HEK293 (cell line): ENCODE data around the gene PZP.
"Not testable (repeated sequence)": the region's sequence is repeated elsewhere in the genome, so short reads cannot be mapped to it uniquely, and the experiment has no call there.

Source experiments
- CTCF ChIA-PET: fragments of 350-600 bp; formaldehyde crosslinking; extraction: SDS; loops from one replicate; lab custom pipeline; 2021; ENCODE audit warnings: antibody characterized with exemption; lab: Yijun Ruan, JAX
- POLR2A ChIA-PET: fragments of 300-600 bp; formaldehyde crosslinking; extraction: SDS; loops from one replicate; lab custom pipeline; 2020; ENCODE audit warnings: antibody characterized with exemption, inconsistent platforms; lab: Yijun Ruan, JAX
- H3K27ac ChIP-seq: fragments of 200-500 bp; sonication (Bioruptor generic); 2 replicates; pipeline ENCODE4 v1.5.1; 2014; ENCODE audit warnings: low read depth, low read length, control low read depth, inconsistent platforms; ENCODE audit errors: extremely low read depth
- H3K36me3 ChIP-seq, 2 experiments: fragments of 200-500 bp in 1 of 2; sonication (Bioruptor generic) in 1 of 2; 1 replicate in 1 of 2; 2 replicates in 1 of 2; pipeline ENCODE4 v1.5.1; 2014 to 2017; ENCODE audit warnings: inconsistent platforms in 2 of 2, low read length in 2 of 2; ENCODE audit not compliant: control insufficient read depth in 2 of 2, insufficient read depth in 1 of 2
- H3K4me1 ChIP-seq: fragments of 200-500 bp; sonication (Bioruptor generic); 2 replicates; pipeline ENCODE4 v1.5.1; 2014; ENCODE audit warnings: mild to moderate bottlenecking, low read length, inconsistent platforms; ENCODE audit not compliant: control insufficient read depth, insufficient read depth
- H3K4me3 ChIP-seq: 2 replicates; pipeline ENCODE4 v1.5.1; 2011; ENCODE audit warnings: low read depth, mild to moderate bottlenecking, control low read depth, low read length, moderate library complexity
- H3K9me3 ChIP-seq: fragments of 200-500 bp; sonication (Bioruptor generic); 2 replicates; pipeline ENCODE4 v1.5.1; 2014; ENCODE audit warnings: low read depth, low read length, inconsistent platforms; ENCODE audit not compliant: control insufficient read depth, insufficient read depth
- BCL11A ChIP-seq: fragments of 450-650 bp; formaldehyde crosslinking; IDR thresholded peaks from 2 replicates; pipeline ENCODE4 v1.5.1; 2016; ENCODE audit warnings: low read depth, missing biosample characterization, missing genetic modification characterization
- EGR2 ChIP-seq: fragments of 450-650 bp; formaldehyde crosslinking; IDR thresholded peaks from 2 replicates; pipeline ENCODE4 v1.5.1; 2016; ENCODE audit warnings: low read depth, missing biosample characterization, missing genetic modification characterization
- SP7 ChIP-seq: fragments of 450-650 bp; formaldehyde crosslinking; IDR thresholded peaks from 2 replicates; pipeline ENCODE4 v1.5.1; 2016; ENCODE audit warnings: missing biosample characterization, missing genetic modification characterization
- ZNF221 ChIP-seq: fragments of 450-650 bp; formaldehyde crosslinking; IDR thresholded peaks from 2 replicates; pipeline ENCODE4 v1.5.1; 2017; ENCODE audit warnings: missing biosample characterization, missing genetic modification characterization, borderline replicate concordance
- ZNF239 ChIP-seq: fragments of 450-650 bp; formaldehyde crosslinking; IDR thresholded peaks from 2 replicates; pipeline ENCODE4 v1.5.1; 2016; ENCODE audit warnings: missing biosample characterization, missing genetic modification characterization
- ZNF350 ChIP-seq: fragments of 450-650 bp; formaldehyde crosslinking; IDR thresholded peaks from 2 replicates; pipeline ENCODE4 v1.5.0; 2017; ENCODE audit warnings: missing biosample characterization, mild to moderate bottlenecking, missing genetic modification characterization
- ZNF433 ChIP-seq: fragments of 450-650 bp; formaldehyde crosslinking; IDR thresholded peaks from 2 replicates; pipeline ENCODE4 v1.5.1; 2016; ENCODE audit warnings: missing biosample characterization, missing genetic modification characterization, low read depth
- ZNF530 ChIP-seq: fragments of 450-650 bp; formaldehyde crosslinking; IDR thresholded peaks from 2 replicates; pipeline ENCODE4 v1.5.1; 2016; ENCODE audit warnings: low read depth, missing biosample characterization, missing genetic modification characterization
- ZNF544 ChIP-seq: fragments of 450-650 bp; formaldehyde crosslinking; IDR thresholded peaks from 2 replicates; pipeline ENCODE4 v1.5.0; 2017; ENCODE audit warnings: missing biosample characterization, missing genetic modification characterization
- ZNF560 ChIP-seq: fragments of 450-650 bp; formaldehyde crosslinking; IDR thresholded peaks from 2 replicates; pipeline ENCODE4 v1.5.1; 2017; ENCODE audit warnings: missing biosample characterization, missing genetic modification characterization, borderline replicate concordance
- ZNF623 ChIP-seq: fragments of 450-650 bp; formaldehyde crosslinking; IDR thresholded peaks from 2 replicates; pipeline ENCODE4 v1.5.1; 2016; ENCODE audit warnings: missing biosample characterization, missing genetic modification characterization
- ZNF629 ChIP-seq: fragments of 450-650 bp; formaldehyde crosslinking; IDR thresholded peaks from 2 replicates; pipeline ENCODE4 v1.5.1; 2017; ENCODE audit warnings: missing biosample characterization, missing genetic modification characterization
- ZNF791 ChIP-seq: fragments of 450-650 bp; formaldehyde crosslinking; IDR thresholded peaks from 2 replicates; pipeline ENCODE4 v1.5.1; 2016; ENCODE audit warnings: missing biosample characterization, missing genetic modification characterization
- ZNF843 ChIP-seq: fragments of 450-650 bp; formaldehyde crosslinking; IDR thresholded peaks from 2 replicates; pipeline ENCODE4 v1.5.1; 2016; ENCODE audit warnings: missing biosample characterization, missing genetic modification characterization
- TF ChIP-seq, protein P1 (sequence below): fragments of 450-650 bp; IDR thresholded peaks from 2 replicates; pipeline ENCODE4 v1.5.1; 2018; ENCODE audit warnings: missing biosample characterization, missing genetic modification characterization
- TF ChIP-seq, protein P2 (sequence below): fragments of 450-650 bp; formaldehyde crosslinking; IDR thresholded peaks from 2 replicates; pipeline ENCODE4 v1.5.1; 2016; ENCODE audit warnings: missing biosample characterization, missing genetic modification characterization
- TF ChIP-seq, protein P3 (sequence below): fragments of 450-650 bp; formaldehyde crosslinking; IDR thresholded peaks from 2 replicates; pipeline ENCODE4 v1.5.1; 2016; ENCODE audit warnings: missing biosample characterization, missing genetic modification characterization, borderline replicate concordance
- TF ChIP-seq, protein P4 (sequence below): sonication (generic); formaldehyde crosslinking; IDR thresholded peaks from 2 replicates; pipeline ENCODE4 v1.8.1; 2022; ENCODE audit warnings: mild to moderate bottlenecking, moderate library complexity, missing genetic modification reagents
- TF ChIP-seq, protein P5 (sequence below): fragments of 450-650 bp; formaldehyde crosslinking; IDR thresholded peaks from 2 replicates; pipeline ENCODE4 v1.5.1; 2016; ENCODE audit warnings: missing biosample characterization, missing genetic modification characterization

PZP gene

DNA sequence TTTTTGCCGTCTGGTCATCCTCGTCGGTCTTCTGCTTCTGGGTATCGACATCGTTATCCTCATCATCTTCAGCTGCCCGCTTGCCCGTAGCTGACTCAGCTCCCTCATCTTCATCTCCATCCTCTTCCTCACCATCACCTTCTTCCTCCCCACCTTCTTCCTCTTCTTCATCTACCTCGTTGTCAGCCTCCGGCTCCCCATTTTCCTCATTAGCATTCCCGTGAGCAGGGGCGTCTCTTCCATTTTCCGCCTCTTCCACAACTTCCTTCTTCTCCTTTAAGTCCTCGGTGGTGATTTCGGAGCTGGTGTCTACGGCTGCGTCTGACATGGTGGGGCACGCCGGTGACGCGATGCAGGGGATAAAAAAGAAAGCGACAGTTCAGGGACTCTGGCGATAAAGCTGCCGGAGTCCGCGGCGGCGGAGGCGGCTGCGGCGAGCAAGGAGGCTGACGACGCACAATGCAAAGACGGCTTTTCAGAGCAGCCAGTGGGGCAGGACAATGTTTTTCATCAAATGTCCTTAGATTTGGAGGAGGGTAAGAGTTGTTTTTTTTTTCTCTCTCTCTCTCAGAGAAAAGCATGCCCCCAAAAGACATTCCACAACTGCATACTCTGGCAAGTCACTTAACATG, 31.9 kb upstream of the PZP start:
- POLR2A ChIA-PET, H3K27ac ChIP-seq, CTCF ChIA-PET, H3K36me3 ChIP-seq, H3K9me3 ChIP-seq, H3K4me1 ChIP-seq: not testable (repeated sequence)
- TF ChIP-seq, protein P1, sequence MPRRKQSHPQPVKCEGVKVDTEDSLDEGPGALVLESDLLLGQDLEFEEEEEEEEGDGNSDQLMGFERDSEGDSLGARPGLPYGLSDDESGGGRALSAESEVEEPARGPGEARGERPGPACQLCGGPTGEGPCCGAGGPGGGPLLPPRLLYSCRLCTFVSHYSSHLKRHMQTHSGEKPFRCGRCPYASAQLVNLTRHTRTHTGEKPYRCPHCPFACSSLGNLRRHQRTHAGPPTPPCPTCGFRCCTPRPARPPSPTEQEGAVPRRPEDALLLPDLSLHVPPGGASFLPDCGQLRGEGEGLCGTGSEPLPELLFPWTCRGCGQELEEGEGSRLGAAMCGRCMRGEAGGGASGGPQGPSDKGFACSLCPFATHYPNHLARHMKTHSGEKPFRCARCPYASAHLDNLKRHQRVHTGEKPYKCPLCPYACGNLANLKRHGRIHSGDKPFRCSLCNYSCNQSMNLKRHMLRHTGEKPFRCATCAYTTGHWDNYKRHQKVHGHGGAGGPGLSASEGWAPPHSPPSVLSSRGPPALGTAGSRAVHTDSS (tag by site-specific recombination), result peak; percentile 78
- peak overlapping the region; percentile 21 for H3K4me3 ChIP-seq

DNA sequence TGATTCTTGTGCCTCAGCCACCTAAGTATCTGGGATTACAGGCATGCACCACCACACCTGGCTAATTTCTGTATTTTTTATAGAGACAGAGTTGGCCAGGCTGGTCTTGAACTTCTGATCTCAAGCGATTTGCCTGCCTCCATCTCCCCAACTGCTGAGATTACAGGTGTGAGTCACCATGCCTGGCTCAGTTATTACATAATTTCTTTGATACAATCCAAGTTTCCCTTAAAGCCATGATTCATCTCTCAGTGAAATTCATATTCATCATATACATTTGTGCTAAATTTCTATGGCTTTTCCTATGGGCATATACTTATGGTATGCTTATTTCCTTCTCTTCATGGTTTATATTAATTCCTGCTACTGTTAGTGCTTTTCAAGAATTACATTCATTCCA, 29.1 kb upstream of the PZP start:
- no peak overlapping the region for H3K27ac ChIP-seq

More for the DNA sequence above, 29.1 kb upstream of the PZP start:
- TF ChIP-seq EGR2 (no peak), ZNF433 (no peak), ZNF530 (tag by site-specific recombination) (no peak), ZNF560 (tag by site-specific recombination) (no peak), ZNF843 (tag by site-specific recombination) (no peak), ZNF791 (tag by site-specific recombination) (no peak), ZNF629 (tag by site-specific recombination) (no peak), ZNF239 (tag by site-specific recombination) (no peak), ZNF221 (tag by site-specific recombination) (no peak), BCL11A (tag by site-specific recombination) (no peak), ZNF544 (tag by site-specific recombination) (no peak), ZNF350 (tag by site-specific recombination) (no peak), SP7 (tag by site-specific recombination) (no peak), ZNF623 (tag by site-specific recombination) (no peak)
- TF ChIP-seq, protein P2, sequence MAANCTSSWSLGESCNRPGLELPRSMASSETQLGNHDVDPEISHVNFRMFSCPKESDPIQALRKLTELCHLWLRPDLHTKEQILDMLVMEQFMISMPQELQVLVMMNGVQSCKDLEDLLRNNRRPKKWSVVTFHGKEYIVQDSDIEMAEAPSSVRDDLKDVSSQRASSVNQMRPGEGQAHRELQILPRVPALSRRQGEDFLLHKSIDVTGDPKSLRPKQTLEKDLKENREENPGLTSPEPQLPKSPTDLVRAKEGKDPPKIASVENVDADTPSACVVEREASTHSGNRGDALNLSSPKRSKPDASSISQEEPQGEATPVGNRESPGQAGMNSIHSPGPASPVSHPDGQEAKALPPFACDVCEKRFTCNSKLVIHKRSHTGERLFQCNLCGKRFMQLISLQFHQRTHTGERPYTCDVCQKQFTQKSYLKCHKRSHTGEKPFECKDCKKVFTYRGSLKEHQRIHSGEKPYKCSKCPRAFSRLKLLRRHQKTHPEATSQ (tag by site-specific recombination), result no peak
- TF ChIP-seq, protein P3, sequence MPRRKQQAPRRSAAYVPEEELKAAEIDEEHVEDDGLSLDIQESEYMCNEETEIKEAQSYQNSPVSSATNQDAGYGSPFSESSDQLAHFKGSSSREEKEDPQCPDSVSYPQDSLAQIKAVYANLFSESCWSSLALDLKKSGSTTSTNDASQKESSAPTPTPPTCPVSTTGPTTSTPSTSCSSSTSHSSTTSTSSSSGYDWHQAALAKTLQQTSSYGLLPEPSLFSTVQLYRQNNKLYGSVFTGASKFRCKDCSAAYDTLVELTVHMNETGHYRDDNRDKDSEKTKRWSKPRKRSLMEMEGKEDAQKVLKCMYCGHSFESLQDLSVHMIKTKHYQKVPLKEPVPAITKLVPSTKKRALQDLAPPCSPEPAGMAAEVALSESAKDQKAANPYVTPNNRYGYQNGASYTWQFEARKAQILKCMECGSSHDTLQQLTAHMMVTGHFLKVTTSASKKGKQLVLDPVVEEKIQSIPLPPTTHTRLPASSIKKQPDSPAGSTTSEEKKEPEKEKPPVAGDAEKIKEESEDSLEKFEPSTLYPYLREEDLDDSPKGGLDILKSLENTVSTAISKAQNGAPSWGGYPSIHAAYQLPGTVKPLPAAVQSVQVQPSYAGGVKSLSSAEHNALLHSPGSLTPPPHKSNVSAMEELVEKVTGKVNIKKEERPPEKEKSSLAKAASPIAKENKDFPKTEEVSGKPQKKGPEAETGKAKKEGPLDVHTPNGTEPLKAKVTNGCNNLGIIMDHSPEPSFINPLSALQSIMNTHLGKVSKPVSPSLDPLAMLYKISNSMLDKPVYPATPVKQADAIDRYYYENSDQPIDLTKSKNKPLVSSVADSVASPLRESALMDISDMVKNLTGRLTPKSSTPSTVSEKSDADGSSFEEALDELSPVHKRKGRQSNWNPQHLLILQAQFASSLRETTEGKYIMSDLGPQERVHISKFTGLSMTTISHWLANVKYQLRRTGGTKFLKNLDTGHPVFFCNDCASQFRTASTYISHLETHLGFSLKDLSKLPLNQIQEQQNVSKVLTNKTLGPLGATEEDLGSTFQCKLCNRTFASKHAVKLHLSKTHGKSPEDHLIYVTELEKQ (tag by site-specific recombination), result no peak
- TF ChIP-seq, protein P4, sequence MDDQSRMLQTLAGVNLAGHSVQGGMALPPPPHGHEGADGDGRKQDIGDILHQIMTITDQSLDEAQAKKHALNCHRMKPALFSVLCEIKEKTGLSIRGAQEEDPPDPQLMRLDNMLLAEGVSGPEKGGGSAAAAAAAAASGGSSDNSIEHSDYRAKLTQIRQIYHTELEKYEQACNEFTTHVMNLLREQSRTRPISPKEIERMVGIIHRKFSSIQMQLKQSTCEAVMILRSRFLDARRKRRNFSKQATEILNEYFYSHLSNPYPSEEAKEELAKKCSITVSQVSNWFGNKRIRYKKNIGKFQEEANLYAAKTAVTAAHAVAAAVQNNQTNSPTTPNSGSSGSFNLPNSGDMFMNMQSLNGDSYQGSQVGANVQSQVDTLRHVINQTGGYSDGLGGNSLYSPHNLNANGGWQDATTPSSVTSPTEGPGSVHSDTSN (CRISPR knock-in tag), result no peak
- TF ChIP-seq, protein P5, sequence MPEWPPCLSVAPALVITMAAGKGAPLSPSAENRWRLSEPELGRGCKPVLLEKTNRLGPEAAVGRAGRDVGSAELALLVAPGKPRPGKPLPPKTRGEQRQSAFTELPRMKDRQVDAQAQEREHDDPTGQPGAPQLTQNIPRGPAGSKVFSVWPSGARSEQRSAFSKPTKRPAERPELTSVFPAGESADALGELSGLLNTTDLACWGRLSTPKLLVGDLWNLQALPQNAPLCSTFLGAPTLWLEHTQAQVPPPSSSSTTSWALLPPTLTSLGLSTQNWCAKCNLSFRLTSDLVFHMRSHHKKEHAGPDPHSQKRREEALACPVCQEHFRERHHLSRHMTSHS (tag by site-specific recombination), result no peak
- ChIA-PET CTCF (no interaction called here), POLR2A (no interaction called here)
- Histone ChIP-seq H3K4me1 (no peaks in the 10 kb centered on the region), H3K9me3 (no peaks in the 10 kb centered on the region), H3K36me3 (no peaks in the 10 kb centered on the region), H3K4me3 (no peak overlapping the region)
